HepG2 (cell line): ENCODE measurements around the gene ZPR1. TPM values are rescaled to one million over a fixed set of nuclear protein-coding genes. Genes with fewer than 3 reads are reported as not detected.
A peak's percentile ranks its signal among the peaks of the same experiment; 100 is the strongest.

Source experiments
- FOXM1 ChIP-seq: sonication (generic); formaldehyde crosslinking; IDR thresholded peaks from 2 replicates; pipeline ENCODE4 v1.5.0; 2020; ENCODE audit warnings: missing genetic modification reagents
- GATA4 ChIP-seq: sonication (generic); IDR thresholded peaks from 2 replicates; pipeline ENCODE4 v1.6.1; 2016; ENCODE audit warnings: antibody characterized with exemption, low read depth, borderline replicate concordance
- KLF6 ChIP-seq: IDR thresholded peaks from 2 replicates; pipeline ENCODE4 v1.8.0; 2016; ENCODE audit warnings: missing biosample characterization, missing genetic modification reagents
- NFYC ChIP-seq: IDR thresholded peaks from 2 replicates; pipeline ENCODE4 v1.6.1; 2016; ENCODE audit warnings: missing genetic modification reagents, missing compliant biosample characterization
- NR2F1 ChIP-seq, 2 experiments: fragments of 450-650 bp in 1 of 2; formaldehyde crosslinking in 1 of 2; IDR thresholded peaks; 2 replicates each; pipeline versions ENCODE4 v1.5.0 to v1.6.1; 2016 to 2020; ENCODE audit warnings: mild to moderate bottlenecking in 1 of 2, missing compliant biosample characterization in 1 of 2, missing genetic modification reagents in 1 of 2, moderate library complexity in 1 of 2
- SRSF4 ChIP-seq: fragments of 200-400 bp; formaldehyde crosslinking; IDR thresholded peaks from one replicate; pipeline ENCODE4 v1.6.1; 2018; ENCODE audit warnings: mild to moderate bottlenecking, low read depth, low read length, moderate library complexity; ENCODE audit not compliant: poor library complexity, severe bottlenecking
- TCF7L2 ChIP-seq: IDR thresholded peaks from 2 replicates; pipeline ENCODE4 v1.6.1; 2011; ENCODE audit warnings: mild to moderate bottlenecking, low read depth, low read length, moderate library complexity
- ZBTB42 ChIP-seq: sonication (generic); formaldehyde crosslinking; IDR thresholded peaks from 2 replicates; pipeline ENCODE4 v1.5.0; 2020; ENCODE audit warnings: mild to moderate bottlenecking, missing genetic modification reagents
- ZKSCAN1 ChIP-seq: fragments of 150-350 bp; IDR thresholded peaks from 2 replicates; pipeline ENCODE4 v1.6.1; 2014; ENCODE audit warnings: low read length
- ZNF230 ChIP-seq: sonication (generic); formaldehyde crosslinking; IDR thresholded peaks from 2 replicates; pipeline ENCODE4 v1.4.0; 2020; ENCODE audit warnings: mild to moderate bottlenecking, missing genetic modification reagents
- ZNF337 ChIP-seq: sonication (generic); formaldehyde crosslinking; IDR thresholded peaks from 2 replicates; pipeline ENCODE4 v1.5.1; 2020; ENCODE audit warnings: missing genetic modification reagents, low read depth, mild to moderate bottlenecking, borderline replicate concordance
- ZNF543 ChIP-seq: sonication (generic); formaldehyde crosslinking; IDR thresholded peaks from 2 replicates; pipeline ENCODE4 v1.4.0; 2020; ENCODE audit warnings: mild to moderate bottlenecking, missing genetic modification reagents
- ZNF550 ChIP-seq: sonication (generic); formaldehyde crosslinking; IDR thresholded peaks from 2 replicates; pipeline ENCODE4 v1.4.0; 2020; ENCODE audit warnings: mild to moderate bottlenecking, missing genetic modification reagents, borderline replicate concordance
- polyA plus RNA-seq, 8 experiments: library from polyadenylated mRNA; depleted of rRNA in 3 of 8; stranded (reverse) in 7 of 8; unstranded in 1 of 8; fragments of >200 nt; fragmentation: Illumina TruSeq in 4 of 8; extraction: Trizol in 4 of 8; gene quantifications; 2 replicates each; pipeline versions ENCODE4 v1.2.1 to v1.2.3, GENCODE V29; 2011 to 2016; ENCODE audit warnings: low read depth in 4 of 8, missing spikeins in 1 of 8, mixed read lengths in 1 of 8; ENCODE audit not compliant: insufficient read depth in 1 of 8
- total RNA-seq, 5 experiments: library from RNA; depleted of rRNA; stranded (reverse); fragments of >200 nt; fragmentation: Illumina TruSeq; extraction: Trizol; gene quantifications; 2 replicates each; pipeline ENCODE4 v1.2.3, GENCODE V29; 2016; ENCODE audit warnings: low read depth in 1 of 5
- TF ChIP-seq, protein P1 (sequence below): sonication (generic); formaldehyde crosslinking; IDR thresholded peaks from 2 replicates; pipeline ENCODE4 v1.8.0; 2022; ENCODE audit warnings: mild to moderate bottlenecking, missing genetic modification reagents; ENCODE audit not compliant: insufficient replicate concordance
- TF ChIP-seq, protein P2 (sequence below): sonication (generic); formaldehyde crosslinking; IDR thresholded peaks from 2 replicates; pipeline ENCODE4 v1.4.0; 2020; ENCODE audit warnings: missing genetic modification reagents
- TF ChIP-seq, protein P3 (sequence below): sonication (generic); formaldehyde crosslinking; IDR thresholded peaks from 2 replicates; pipeline ENCODE4 v1.4.0; 2020; ENCODE audit warnings: missing genetic modification reagents
- TF ChIP-seq, protein P4 (sequence below): sonication (generic); formaldehyde crosslinking; IDR thresholded peaks from 2 replicates; pipeline ENCODE4 v1.5.0; 2020; ENCODE audit warnings: missing genetic modification reagents

ZPR1 gene
- total and polyA plus RNA-seq, 2 of the 13 experiments (the other 11 are each of a cell fraction or from before 2014, with no cell fraction given): 40.0 to 79.3 TPM

DNA sequence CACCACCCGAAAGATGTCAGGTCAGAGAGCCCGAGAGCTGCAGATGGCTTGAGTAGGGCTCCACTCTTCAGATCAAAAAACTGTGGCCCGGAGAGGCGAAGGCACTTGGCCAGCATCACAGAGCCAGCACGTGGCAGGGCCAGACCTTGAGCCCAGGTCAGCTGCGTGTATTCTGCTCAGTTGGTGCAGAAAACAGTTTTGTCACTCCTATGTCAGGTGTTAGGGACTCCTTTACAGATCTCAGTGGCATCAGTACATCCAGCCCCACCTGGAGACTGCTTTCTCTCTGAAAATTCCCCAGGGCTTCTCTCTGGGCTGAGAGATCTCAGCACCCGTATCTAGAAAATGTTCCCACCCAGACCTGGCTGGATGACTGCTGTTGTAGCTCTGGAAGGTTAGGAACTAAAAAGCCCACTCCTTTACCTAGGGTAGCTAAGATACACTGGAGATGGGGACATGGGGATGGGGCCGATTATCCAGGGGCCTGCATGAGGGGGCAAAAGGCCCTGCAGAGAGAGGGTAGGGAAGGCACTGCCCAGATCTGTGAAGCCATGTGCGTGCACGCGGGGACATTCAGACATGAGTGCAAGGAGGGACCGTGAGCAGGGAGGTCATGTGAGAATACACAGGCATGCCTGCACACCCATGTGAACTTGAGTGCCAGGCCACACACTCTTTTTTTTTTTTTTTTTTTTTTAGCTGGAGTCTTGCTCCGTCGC lies 46.2 kb upstream of the ZPR1 start (continued):
- TF ChIP-seq KLF6 (CRISPR knock-in tag): 0 out of 2 replicates have a peak, but pooled peaks have one; percentile 76
- peak in 1 of 2 experiments; percentile 52; a peak in 2 of 4 replicates for TF ChIP-seq NR2F1 (CRISPR knock-in tag; IDR thresholded peaks at IDR 0.05)
- TF ChIP-seq, protein P1, sequence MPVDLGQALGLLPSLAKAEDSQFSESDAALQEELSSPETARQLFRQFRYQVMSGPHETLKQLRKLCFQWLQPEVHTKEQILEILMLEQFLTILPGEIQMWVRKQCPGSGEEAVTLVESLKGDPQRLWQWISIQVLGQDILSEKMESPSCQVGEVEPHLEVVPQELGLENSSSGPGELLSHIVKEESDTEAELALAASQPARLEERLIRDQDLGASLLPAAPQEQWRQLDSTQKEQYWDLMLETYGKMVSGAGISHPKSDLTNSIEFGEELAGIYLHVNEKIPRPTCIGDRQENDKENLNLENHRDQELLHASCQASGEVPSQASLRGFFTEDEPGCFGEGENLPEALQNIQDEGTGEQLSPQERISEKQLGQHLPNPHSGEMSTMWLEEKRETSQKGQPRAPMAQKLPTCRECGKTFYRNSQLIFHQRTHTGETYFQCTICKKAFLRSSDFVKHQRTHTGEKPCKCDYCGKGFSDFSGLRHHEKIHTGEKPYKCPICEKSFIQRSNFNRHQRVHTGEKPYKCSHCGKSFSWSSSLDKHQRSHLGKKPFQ (CRISPR knock-in tag): no peak
- no peak for TF ChIP-seq TCF7L2
- no peak for TF ChIP-seq NFYC (CRISPR knock-in tag)
- TF ChIP-seq SRSF4: no peak
- no peak for TF ChIP-seq GATA4
- no peak for TF ChIP-seq FOXM1 (CRISPR knock-in tag)
- TF ChIP-seq, protein P2, sequence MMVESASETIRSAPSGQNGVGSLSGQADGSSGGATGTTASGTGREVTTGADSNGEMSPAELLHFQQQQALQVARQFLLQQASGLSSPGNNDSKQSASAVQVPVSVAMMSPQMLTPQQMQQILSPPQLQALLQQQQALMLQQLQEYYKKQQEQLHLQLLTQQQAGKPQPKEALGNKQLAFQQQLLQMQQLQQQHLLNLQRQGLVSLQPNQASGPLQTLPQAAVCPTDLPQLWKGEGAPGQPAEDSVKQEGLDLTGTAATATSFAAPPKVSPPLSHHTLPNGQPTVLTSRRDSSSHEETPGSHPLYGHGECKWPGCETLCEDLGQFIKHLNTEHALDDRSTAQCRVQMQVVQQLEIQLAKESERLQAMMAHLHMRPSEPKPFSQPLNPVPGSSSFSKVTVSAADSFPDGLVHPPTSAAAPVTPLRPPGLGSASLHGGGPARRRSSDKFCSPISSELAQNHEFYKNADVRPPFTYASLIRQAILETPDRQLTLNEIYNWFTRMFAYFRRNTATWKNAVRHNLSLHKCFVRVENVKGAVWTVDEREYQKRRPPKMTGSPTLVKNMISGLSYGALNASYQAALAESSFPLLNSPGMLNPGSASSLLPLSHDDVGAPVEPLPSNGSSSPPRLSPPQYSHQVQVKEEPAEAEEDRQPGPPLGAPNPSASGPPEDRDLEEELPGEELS: peak; percentile 42
- no peak for TF ChIP-seq ZKSCAN1
- no peak; the same call in 1 of the 2 replicates for TF ChIP-seq ZBTB42 (CRISPR knock-in tag)
- TF ChIP-seq, protein P3, sequence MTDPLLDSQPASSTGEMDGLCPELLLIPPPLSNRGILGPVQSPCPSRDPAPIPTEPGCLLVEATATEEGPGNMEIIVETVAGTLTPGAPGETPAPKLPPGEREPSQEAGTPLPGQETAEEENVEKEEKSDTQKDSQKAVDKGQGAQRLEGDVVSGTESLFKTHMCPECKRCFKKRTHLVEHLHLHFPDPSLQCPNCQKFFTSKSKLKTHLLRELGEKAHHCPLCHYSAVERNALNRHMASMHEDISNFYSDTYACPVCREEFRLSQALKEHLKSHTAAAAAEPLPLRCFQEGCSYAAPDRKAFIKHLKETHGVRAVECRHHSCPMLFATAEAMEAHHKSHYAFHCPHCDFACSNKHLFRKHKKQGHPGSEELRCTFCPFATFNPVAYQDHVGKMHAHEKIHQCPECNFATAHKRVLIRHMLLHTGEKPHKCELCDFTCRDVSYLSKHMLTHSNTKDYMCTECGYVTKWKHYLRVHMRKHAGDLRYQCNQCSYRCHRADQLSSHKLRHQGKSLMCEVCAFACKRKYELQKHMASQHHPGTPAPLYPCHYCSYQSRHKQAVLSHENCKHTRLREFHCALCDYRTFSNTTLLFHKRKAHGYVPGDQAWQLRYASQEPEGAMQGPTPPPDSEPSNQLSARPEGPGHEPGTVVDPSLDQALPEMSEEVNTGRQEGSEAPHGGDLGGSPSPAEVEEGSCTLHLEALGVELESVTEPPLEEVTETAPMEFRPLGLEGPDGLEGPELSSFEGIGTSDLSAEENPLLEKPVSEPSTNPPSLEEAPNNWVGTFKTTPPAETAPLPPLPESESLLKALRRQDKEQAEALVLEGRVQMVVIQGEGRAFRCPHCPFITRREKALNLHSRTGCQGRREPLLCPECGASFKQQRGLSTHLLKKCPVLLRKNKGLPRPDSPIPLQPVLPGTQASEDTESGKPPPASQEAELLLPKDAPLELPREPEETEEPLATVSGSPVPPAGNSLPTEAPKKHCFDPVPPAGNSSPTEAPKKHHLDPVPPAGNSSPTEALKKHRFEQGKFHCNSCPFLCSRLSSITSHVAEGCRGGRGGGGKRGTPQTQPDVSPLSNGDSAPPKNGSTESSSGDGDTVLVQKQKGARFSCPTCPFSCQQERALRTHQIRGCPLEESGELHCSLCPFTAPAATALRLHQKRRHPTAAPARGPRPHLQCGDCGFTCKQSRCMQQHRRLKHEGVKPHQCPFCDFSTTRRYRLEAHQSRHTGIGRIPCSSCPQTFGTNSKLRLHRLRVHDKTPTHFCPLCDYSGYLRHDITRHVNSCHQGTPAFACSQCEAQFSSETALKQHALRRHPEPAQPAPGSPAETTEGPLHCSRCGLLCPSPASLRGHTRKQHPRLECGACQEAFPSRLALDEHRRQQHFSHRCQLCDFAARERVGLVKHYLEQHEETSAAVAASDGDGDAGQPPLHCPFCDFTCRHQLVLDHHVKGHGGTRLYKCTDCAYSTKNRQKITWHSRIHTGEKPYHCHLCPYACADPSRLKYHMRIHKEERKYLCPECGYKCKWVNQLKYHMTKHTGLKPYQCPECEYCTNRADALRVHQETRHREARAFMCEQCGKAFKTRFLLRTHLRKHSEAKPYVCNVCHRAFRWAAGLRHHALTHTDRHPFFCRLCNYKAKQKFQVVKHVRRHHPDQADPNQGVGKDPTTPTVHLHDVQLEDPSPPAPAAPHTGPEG (CRISPR knock-in tag): peak; percentile 44; the same call in 1 of the 2 replicates
- TF ChIP-seq ZNF543 (CRISPR knock-in tag): 0 out of 2 replicates have a peak, but pooled peaks have one; percentile 6
- TF ChIP-seq, protein P4, sequence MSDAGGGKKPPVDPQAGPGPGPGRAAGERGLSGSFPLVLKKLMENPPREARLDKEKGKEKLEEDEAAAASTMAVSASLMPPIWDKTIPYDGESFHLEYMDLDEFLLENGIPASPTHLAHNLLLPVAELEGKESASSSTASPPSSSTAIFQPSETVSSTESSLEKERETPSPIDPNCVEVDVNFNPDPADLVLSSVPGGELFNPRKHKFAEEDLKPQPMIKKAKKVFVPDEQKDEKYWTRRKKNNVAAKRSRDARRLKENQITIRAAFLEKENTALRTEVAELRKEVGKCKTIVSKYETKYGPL (CRISPR knock-in tag): no peak
- no peak for TF ChIP-seq ZNF230 (CRISPR knock-in tag)
- TF ChIP-seq ZNF337: no peak
- TF ChIP-seq ZNF550 (CRISPR knock-in tag): no peak
